ENCODE measurements around the gene VSIG4. TPM values are rescaled to one million over a fixed set of nuclear protein-coding genes. Genes with fewer than 3 reads are reported as not detected.

Gene VSIG4
- total RNA-seq, 2 experiments from 2014 or later = 0.23 TPM; not detected in 1

GRCh38 chrX:66021401-66021764 is 18.5 kb downstream of the VSIG4 start:
- peaks cover 45% of the 10 kb centered on the region for H3K4me1 Mint-ChIP-seq (ENCODE audit: low read depth)
- no peaks in the 10 kb centered on the region for H3K36me3 Mint-ChIP-seq (ENCODE audit: low read depth)
- CTCF ChIA-PET = interaction anchor here (0.8 to 1.3 kb wide), 2 partner anchors 9 to 180 kb away, joined by 3 to 5 read pairs; no protein-coding TSS in a partner anchor
- DNase-seq = no peak
- no peaks in the 10 kb centered on the region for H3K9me3 Mint-ChIP-seq
- POLR2A ChIA-PET = no interaction called here
- no peak for TF ChIP-seq CTCF (IDR thresholded peaks at IDR 0.05)
- intact Hi-C loops (cut with micrococcal nuclease) = no loop called here
- H3K27me3 Mint-ChIP-seq = no peaks in the 10 kb centered on the region
- no peak for ATAC-seq
- H3K27ac Mint-ChIP-seq = no peak overlapping the region
- no peak overlapping the region for H3K4me3 Mint-ChIP-seq

GRCh38 chrX:66020631-66021334 is 19.1 kb downstream of the VSIG4 start:
- peaks cover 50% of the 10 kb centered on the region for H3K4me1 Mint-ChIP-seq (ENCODE audit: low read depth)
- intact Hi-C loops (cut with micrococcal nuclease) = no loop called here
- POLR2A ChIA-PET = no interaction called here

GRCh38 chrX:66019974-66020373 is 19.9 kb downstream of the VSIG4 start:
- ATAC-seq (no peak), DNase-seq (no peak)
- H3K27me3 Mint-ChIP-seq = no peaks in the 10 kb centered on the region
- no peaks in the 10 kb centered on the region for H3K9me3 Mint-ChIP-seq
- H3K4me3 Mint-ChIP-seq = no peak overlapping the region
- TF ChIP-seq CTCF (IDR thresholded peaks at IDR 0.05) = no peak
- H3K36me3 Mint-ChIP-seq (ENCODE audit: low read depth) = no peaks in the 10 kb centered on the region
- intact Hi-C loops (cut with micrococcal nuclease) = no loop called here
- peaks cover 56% of the 10 kb centered on the region for H3K4me1 Mint-ChIP-seq (ENCODE audit: low read depth)
- H3K27ac Mint-ChIP-seq = no peak overlapping the region
- ChIA-PET POLR2A (no interaction called here), CTCF (no interaction called here)

More at GRCh38 chrX:66020631-66021334, 19.1 kb downstream of the VSIG4 start:
- Mint-ChIP-seq H3K9me3 (no peaks in the 10 kb centered on the region), H3K36me3 (ENCODE audit: low read depth) (no peaks in the 10 kb centered on the region), H3K27me3 (no peaks in the 10 kb centered on the region), H3K4me3 (no peak overlapping the region), H3K27ac (no peak overlapping the region)
- no peak for ATAC-seq
- CTCF ChIA-PET = interaction anchor here (0.8 to 1.3 kb wide), 2 partner anchors 10 to 180 kb away, joined by 3 to 5 read pairs; no protein-coding TSS in a partner anchor
- no peak for TF ChIP-seq CTCF (IDR thresholded peaks at IDR 0.05)
- DNase-seq = no peak

- intact Hi-C loops (cut with micrococcal nuclease) = no loop called here
- ChIA-PET POLR2A (no interaction called here), CTCF (interaction anchor here (1.1 kb wide), 1 partner anchor 13 kb away, joined by 3 read pairs; no protein-coding TSS in a partner anchor)
- Mint-ChIP-seq H3K4me1 (ENCODE audit: low read depth) (peaks cover 61% of the 10 kb centered on the region), H3K9me3 (no peaks in the 10 kb centered on the region), H3K36me3 (ENCODE audit: low read depth) (no peaks in the 10 kb centered on the region), H3K4me3 (no peak overlapping the region), H3K27me3 (no peaks in the 10 kb centered on the region), H3K27ac (peak overlapping the region; percentile 32)
- no peak for TF ChIP-seq CTCF (IDR thresholded peaks at IDR 0.05)
- ATAC-seq (no peak), DNase-seq (no peak)
These were observed 20.6 kb downstream of the VSIG4 start for GRCh38 chrX:66019310-66019652.

- POLR2A ChIA-PET = no interaction called here
- CTCF ChIA-PET = interaction anchor here (1.1 to 2.2 kb wide), 4 partner anchors 12 to 91 kb away, joined by 3 to 9 read pairs (median 6); no protein-coding TSS in a partner anchor
- Mint-ChIP-seq H3K4me1 (ENCODE audit: low read depth) (peaks cover 65% of the 10 kb centered on the region), H3K27me3 (no peaks in the 10 kb centered on the region), H3K4me3 (no peak overlapping the region), H3K36me3 (ENCODE audit: low read depth) (no peaks in the 10 kb centered on the region), H3K9me3 (no peaks in the 10 kb centered on the region), H3K27ac (no peak overlapping the region)
- DNase-seq = no peak
- intact Hi-C loops (cut with micrococcal nuclease) = no loop called here
- ATAC-seq = no peak
- TF ChIP-seq CTCF (IDR thresholded peaks at IDR 0.05) = no peak
These were observed 21.1 kb downstream of the VSIG4 start for GRCh38 chrX:66018585-66019309.

Measured in activated CD8-positive, alpha-beta T cell treated with anti-CD3 and anti-CD28 coated beads for 36 hours (primary cell).